Neuronal stem cell (in vitro differentiated cells): ENCODE measurements around the gene TBC1D25.

Experiments
- DNase-seq: peaks from one replicate; pipeline ENCODE4 v3.0.0-alpha.2; 2013; ENCODE audit warnings: low spot score
- H2AFZ ChIP-seq: one replicate; pipeline ENCODE4 v1.6.1; 2013; ENCODE audit warnings: mild to moderate bottlenecking, low read length, inconsistent platforms
- H2AK5ac ChIP-seq: 2 replicates; pipeline ENCODE4 v1.6.1; 2013; ENCODE audit warnings: low read depth, mild to moderate bottlenecking, inconsistent platforms, low read length, moderate library complexity, mixed read lengths
- H2BK120ac ChIP-seq: 2 replicates; pipeline ENCODE4 v1.6.1; 2013; ENCODE audit warnings: low read depth, mild to moderate bottlenecking, inconsistent platforms, low read length, moderate library complexity, mixed read lengths
- H2BK12ac ChIP-seq: one replicate; pipeline ENCODE4 v1.6.1; 2013; ENCODE audit warnings: low read length, inconsistent platforms
- H2BK15ac ChIP-seq: 2 replicates; pipeline ENCODE4 v1.6.1; 2013; ENCODE audit warnings: mild to moderate bottlenecking, low read length, inconsistent platforms, mixed read lengths
- H2BK5ac ChIP-seq: one replicate; pipeline ENCODE4 v1.6.1; 2013; ENCODE audit warnings: inconsistent platforms, mild to moderate bottlenecking, low read length, moderate library complexity
- H3K14ac ChIP-seq: one replicate; pipeline ENCODE4 v1.6.1; 2013; ENCODE audit warnings: low read length, inconsistent platforms
- H3K18ac ChIP-seq: 2 replicates; pipeline ENCODE4 v1.6.1; 2013; ENCODE audit warnings: low read length, inconsistent platforms
- H3K23ac ChIP-seq: 2 replicates; pipeline ENCODE4 v1.6.1; 2013; ENCODE audit warnings: low read depth, mild to moderate bottlenecking, mixed read lengths, low read length, inconsistent platforms; ENCODE audit not compliant: poor library complexity
- H3K27ac ChIP-seq: replicated peaks from 3 replicates; pipeline ENCODE4 v1.5.1; 2013; ENCODE audit warnings: low read length, inconsistent platforms
- H3K27me3 ChIP-seq, 3 experiments: 2 replicates each; pipeline ENCODE4 v1.6.1; 2013; ENCODE audit warnings: low read length in 3 of 3, mild to moderate bottlenecking in 2 of 3, inconsistent platforms in 1 of 3, low read depth in 1 of 3, mixed read lengths in 1 of 3, moderate library complexity in 1 of 3; ENCODE audit not compliant: control insufficient read depth in 3 of 3, insufficient read depth in 3 of 3
- H3K36me3 ChIP-seq, 2 donors: replicated peaks in 1 of 2; 2 replicates each; pipeline ENCODE4 v1.6.1; 2013; ENCODE audit warnings: low read length in 2 of 2; ENCODE audit not compliant: control insufficient read depth in 2 of 2, insufficient read depth in 2 of 2
- H3K4ac ChIP-seq: 2 replicates; pipeline ENCODE4 v1.6.1; 2013; ENCODE audit warnings: inconsistent platforms, mild to moderate bottlenecking, low read length, moderate library complexity
- H3K4me1 ChIP-seq, 2 donors: 1 replicate in 1 of 2; 2 replicates in 1 of 2; pipeline ENCODE4 v1.6.1; 2013; ENCODE audit warnings: low read length in 2 of 2, low read depth in 1 of 2; ENCODE audit not compliant: control insufficient read depth in 2 of 2, insufficient read depth in 1 of 2
- H3K4me2 ChIP-seq: one replicate; pipeline ENCODE4 v1.6.1; 2013; ENCODE audit warnings: mild to moderate bottlenecking, low read length, inconsistent platforms; ENCODE audit not compliant: insufficient read depth, poor library complexity, severe bottlenecking
- H3K4me3 ChIP-seq, 2 donors: 2 replicates each; pipeline ENCODE4 v1.5.1; 2013; ENCODE audit warnings: low read length in 2 of 2, mild to moderate bottlenecking in 2 of 2, inconsistent platforms in 1 of 2, moderate library complexity in 1 of 2
- H3K79me1 ChIP-seq: one replicate; pipeline ENCODE4 v1.6.1; 2013; ENCODE audit warnings: low read depth, mild to moderate bottlenecking, inconsistent platforms, low read length, moderate library complexity
- H3K9ac ChIP-seq: one replicate; pipeline ENCODE4 v1.6.1; 2013; ENCODE audit warnings: mild to moderate bottlenecking, low read depth, low read length, inconsistent platforms; ENCODE audit not compliant: poor library complexity
- H3K9me3 ChIP-seq, 2 donors: replicated peaks in 1 of 2; 2 replicates each; pipeline versions ENCODE3 to v1.6.1; 2013; ENCODE audit warnings: low read length in 2 of 2, mild to moderate bottlenecking in 2 of 2, inconsistent platforms in 1 of 2, low read depth in 1 of 2, mixed read lengths in 1 of 2, moderate library complexity in 1 of 2; ENCODE audit not compliant: control insufficient read depth in 2 of 2, insufficient read depth in 1 of 2
- H4K8ac ChIP-seq: one replicate; pipeline ENCODE4 v1.6.1; 2013; ENCODE audit warnings: low read depth, mild to moderate bottlenecking, inconsistent platforms, low read length, moderate library complexity
- H4K91ac ChIP-seq: one replicate; pipeline ENCODE4 v1.6.1; 2013; ENCODE audit warnings: low read length, low read depth, mild to moderate bottlenecking, inconsistent platforms; ENCODE audit not compliant: poor library complexity
- WGBS, 2 donors: extraction: QIAGEN DNeasy Blood & Tissue Kit; methylation state at CpG; one replicate each; pipeline ENCODE4 v1.1.7; 2013; ENCODE audit warnings: missing lambda C conversion rate in 2 of 2, mixed read lengths in 1 of 2; ENCODE audit not compliant: insufficient read length in 2 of 2, insufficient replicate concordance in 1 of 2; ENCODE audit errors: extremely low coverage in 2 of 2; 5-methylcytosine and 5-hydroxymethylcytosine counted together

TBC1D25 gene

GRCh38 chrX:48569958-48570357, 30.4 kb downstream of the TBC1D25 start:
- Histone ChIP-seq H3K4me2 (no peak overlapping the region), H2AFZ (no peak overlapping the region), H2BK120ac (no peak overlapping the region), H3K9ac (no peak overlapping the region), H4K91ac (no peak overlapping the region), H3K4ac (no peak overlapping the region), H2BK15ac (no peak overlapping the region), H3K4me1 (peaks cover 0 to 3% of the 10 kb centered on the region in 2 donors), H4K8ac (no peak overlapping the region), H3K36me3 (peaks cover under 1 to 1% of the 10 kb centered on the region in 2 donors), H3K9me3 (no peaks in the 10 kb centered on the region), H3K18ac (no peak overlapping the region), H2BK5ac (no peak overlapping the region), H3K27ac (no peak overlapping the region), H2BK12ac (no peak overlapping the region), H3K27me3 (no peaks in the 10 kb centered on the region), H2AK5ac (no peak overlapping the region), H3K4me3 (no peak overlapping the region), H3K14ac (no peak overlapping the region), H3K79me1 (no peaks in the 10 kb centered on the region), H3K23ac (no peak overlapping the region)
- no CpG with 5 or more reads among the region's 1 CpG for WGBS, 2 donors
- DNase-seq: no peak

GRCh38 chrX:48573690-48574269, 34.3 kb downstream of the TBC1D25 start:
- Histone ChIP-seq H3K36me3 (peaks cover 21 to 38% of the 10 kb centered on the region in 2 donors), H3K4ac (no peak overlapping the region), H3K9me3 (no peaks in the 10 kb centered on the region), H4K8ac (no peak overlapping the region), H4K91ac (no peak overlapping the region), H2AFZ (peak overlapping the region; percentile 54), H3K4me1 (peaks cover 8 to 9% of the 10 kb centered on the region in 2 donors), H3K27ac (peak overlapping the region; percentile 35), H2BK12ac (no peak overlapping the region), H2BK15ac (no peak overlapping the region), H3K18ac (no peak overlapping the region), H2AK5ac (no peak overlapping the region), H3K14ac (no peak overlapping the region), H2BK5ac (no peak overlapping the region), H2BK120ac (no peak overlapping the region), H3K23ac (no peak overlapping the region), H3K27me3 (no peaks in the 10 kb centered on the region), H3K4me2 (peak overlapping the region; percentile 45), H3K9ac (peak overlapping the region; percentile 60), H3K79me1 (peaks cover 3% of the 10 kb centered on the region), H3K4me3 (peak overlapping the region; percentile 78 to 87)
- no CpG with 5 or more reads among the region's 19 CpGs for WGBS, 2 donors
- peak; percentile 1 for DNase-seq

GRCh38 chrX:48574270-48575266, 35.1 kb downstream of the TBC1D25 start, which contains the start of gene RBM3:
Gene RBM3, plus strand, starts transcription at chrX:48574484. Its CDS starts 697 bp downstream, at chrX:48575181.
- peak within 1 kb of the TSS; percentile 62 for H3K4me2 ChIP-seq
- H2BK15ac ChIP-seq: no peak within 1 kb of the TSS
- H3K9me3 ChIP-seq: no peaks in the 10 kb centered on the region
- H4K8ac ChIP-seq: peak within 1 kb of the TSS; percentile 43
- H3K79me1 ChIP-seq: peaks cover 5% of the 10 kb centered on the region
- peak within 1 kb of the TSS; percentile 87 for H4K91ac ChIP-seq
- no peak within 1 kb of the TSS for H2AK5ac ChIP-seq
- peak within 1 kb of the TSS; percentile 5 for H2BK5ac ChIP-seq
- no peaks in the 10 kb centered on the region for H3K27me3 ChIP-seq
- peak within 1 kb of the TSS; percentile 34 for H3K23ac ChIP-seq
- H3K4me3 ChIP-seq: peak within 1 kb of the TSS; percentile 78 to 93
- peaks cover 8 to 9% of the 10 kb centered on the region in 2 donors for H3K4me1 ChIP-seq
- peak within 1 kb of the TSS; percentile 89 for H3K9ac ChIP-seq
- DNase-seq: peak; percentile 67
- peak within 1 kb of the TSS; percentile 25 for H3K14ac ChIP-seq
- peak within 1 kb of the TSS; percentile 97 for H3K18ac ChIP-seq
- no peak within 1 kb of the TSS for H2BK120ac ChIP-seq
- no CpG with 5 or more reads among the region's 71 CpGs for WGBS, 2 donors
- H3K27ac ChIP-seq: peak within 1 kb of the TSS; percentile 79
- no peak within 1 kb of the TSS for H3K4ac ChIP-seq
- H2BK12ac ChIP-seq: no peak within 1 kb of the TSS
- H3K36me3 ChIP-seq: peaks cover 21 to 46% of the 10 kb centered on the region in 2 donors
- peak within 1 kb of the TSS; percentile 81 for H2AFZ ChIP-seq

GRCh38 chrX:48575642-48576041, 36.1 kb downstream of the TBC1D25 start:
- Histone ChIP-seq H3K4ac (no peak overlapping the region), H3K4me3 (peak overlapping the region; percentile 78 to 93), H3K14ac (no peak overlapping the region), H3K23ac (no peak overlapping the region), H4K8ac (no peak overlapping the region), H2AFZ (no peak overlapping the region), H3K36me3 (peaks cover 21 to 52% of the 10 kb centered on the region in 2 donors), H4K91ac (no peak overlapping the region), H3K4me2 (peak overlapping the region; percentile 62), H3K27ac (no peak overlapping the region), H3K9ac (no peak overlapping the region), H2BK5ac (no peak overlapping the region), H2BK15ac (no peak overlapping the region), H3K18ac (no peak overlapping the region), H2AK5ac (no peak overlapping the region), H3K4me1 (peaks cover 8 to 9% of the 10 kb centered on the region in 2 donors), H2BK120ac (no peak overlapping the region), H2BK12ac (no peak overlapping the region), H3K27me3 (no peaks in the 10 kb centered on the region), H3K9me3 (no peaks in the 10 kb centered on the region), H3K79me1 (peaks cover 5% of the 10 kb centered on the region)
- no CpG with 5 or more reads among the region's 13 CpGs for WGBS, 2 donors
- DNase-seq: no peak
